Measurements from ENCODE around the gene TMEM220. TPM values are rescaled to one million over a fixed set of nuclear protein-coding genes. Genes with fewer than 3 reads are reported as not detected.

TMEM220 gene
- total and polyA plus RNA-seq, 7 donors, result 3.4 to 8.9 (median 4.6) TPM

DNA sequence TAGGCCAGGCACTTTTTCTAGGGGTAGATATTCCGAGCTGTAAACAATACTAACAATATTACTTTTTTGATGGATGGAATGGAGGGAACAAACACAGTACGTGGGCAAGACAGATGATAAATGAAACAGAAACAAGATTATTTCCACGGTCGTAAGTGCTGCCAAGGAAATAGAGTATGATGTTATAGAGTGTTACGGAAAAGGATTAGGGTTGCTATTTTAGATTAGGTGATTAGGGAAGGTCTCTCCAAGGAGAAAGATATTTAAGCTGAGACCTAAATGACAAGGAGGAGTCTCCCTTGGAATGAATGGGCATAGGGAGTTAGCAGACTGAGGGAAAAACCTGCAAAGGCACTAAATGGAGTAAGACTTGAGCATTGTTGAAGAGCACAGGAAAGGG is 24.1 kb downstream of the TMEM220 start:
- H3K4me3 ChIP-seq, result no peak overlapping the region
- ATAC-seq (peak in 2 of 4 donors; percentile 59 to 61), DNase-seq (no peak)
- H3K9me3 ChIP-seq, result no peaks in the 10 kb centered on the region
- TF ChIP-seq, protein P1, sequence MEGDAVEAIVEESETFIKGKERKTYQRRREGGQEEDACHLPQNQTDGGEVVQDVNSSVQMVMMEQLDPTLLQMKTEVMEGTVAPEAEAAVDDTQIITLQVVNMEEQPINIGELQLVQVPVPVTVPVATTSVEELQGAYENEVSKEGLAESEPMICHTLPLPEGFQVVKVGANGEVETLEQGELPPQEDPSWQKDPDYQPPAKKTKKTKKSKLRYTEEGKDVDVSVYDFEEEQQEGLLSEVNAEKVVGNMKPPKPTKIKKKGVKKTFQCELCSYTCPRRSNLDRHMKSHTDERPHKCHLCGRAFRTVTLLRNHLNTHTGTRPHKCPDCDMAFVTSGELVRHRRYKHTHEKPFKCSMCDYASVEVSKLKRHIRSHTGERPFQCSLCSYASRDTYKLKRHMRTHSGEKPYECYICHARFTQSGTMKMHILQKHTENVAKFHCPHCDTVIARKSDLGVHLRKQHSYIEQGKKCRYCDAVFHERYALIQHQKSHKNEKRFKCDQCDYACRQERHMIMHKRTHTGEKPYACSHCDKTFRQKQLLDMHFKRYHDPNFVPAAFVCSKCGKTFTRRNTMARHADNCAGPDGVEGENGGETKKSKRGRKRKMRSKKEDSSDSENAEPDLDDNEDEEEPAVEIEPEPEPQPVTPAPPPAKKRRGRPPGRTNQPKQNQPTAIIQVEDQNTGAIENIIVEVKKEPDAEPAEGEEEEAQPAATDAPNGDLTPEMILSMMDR (IDR thresholded peaks at IDR 0.05), result no peak
- peaks cover 9 to 64% of the 10 kb centered on the region in 2 donors for H3K36me3 ChIP-seq (ENCODE audit: insufficient read depth in 1 of 2, low read depth in 1 of 2)
- no peak overlapping the region for H3K27ac ChIP-seq
- H3K27me3 ChIP-seq (ENCODE audit: insufficient read depth in 3 of 3, low read length in 2 of 3), result no peaks in the 10 kb centered on the region
- 39 to 60% (median 43%) methylated on average over 5 of the region's 5 CpGs for WGBS, 3 donors
- intact Hi-C loops (cut with DNase I), result loop anchor here in 1 of 2 donors (2.0 kb wide), 1 partner anchor 17 kb away; no protein-coding TSS in a partner anchor
- H3K4me1 ChIP-seq, result peaks cover 19% of the 10 kb centered on the region

DNA sequence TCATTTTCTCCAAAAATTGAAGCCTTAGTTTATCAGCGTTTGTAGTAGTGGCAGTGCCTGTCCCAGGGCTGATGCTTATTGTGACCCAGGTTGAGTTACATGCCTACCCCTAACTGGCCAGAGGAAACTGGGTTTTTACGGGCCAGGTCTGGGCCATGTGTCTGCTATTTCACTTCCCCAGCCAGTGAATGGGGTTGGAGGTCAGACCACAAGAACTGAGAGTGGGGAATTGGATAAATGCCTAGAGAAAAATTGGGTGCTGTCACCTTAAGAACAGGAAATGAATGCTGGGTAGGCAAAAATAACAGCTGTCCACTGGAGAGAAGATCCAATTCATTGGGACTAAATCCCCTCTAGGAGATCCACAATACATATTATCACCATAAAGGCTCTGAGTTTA is 27.2 kb downstream of the TMEM220 start:
- no peaks in the 10 kb centered on the region for H3K27me3 ChIP-seq (ENCODE audit: insufficient read depth in 3 of 3, low read length in 2 of 3)
- TF ChIP-seq, protein P1 (IDR thresholded peaks at IDR 0.05), result no peak
- H3K27ac ChIP-seq, result no peak overlapping the region
- H3K36me3 ChIP-seq (ENCODE audit: insufficient read depth in 1 of 2, low read depth in 1 of 2), result peaks cover 6 to 33% of the 10 kb centered on the region in 2 donors
- DNase-seq (no peak), ATAC-seq (peak in 1 of 4 donors; percentile 11)
- H3K4me3 ChIP-seq, result peak overlapping the region; percentile 23
- H3K4me1 ChIP-seq, result peaks cover 19% of the 10 kb centered on the region
- intact Hi-C loops (cut with DNase I), result no loop called here
- WGBS, 3 donors, result 17 to 36% (median 20%) methylated on average over 2 of the region's 2 CpGs
- no peaks in the 10 kb centered on the region for H3K9me3 ChIP-seq

GRCh38 chr17:10699856-10700255 is 30.0 kb downstream of the TMEM220 start:
- TF ChIP-seq, protein P1 (IDR thresholded peaks at IDR 0.05), result no peak
- DNase-seq (no peak), ATAC-seq (no peak)
- peaks cover 14% of the 10 kb centered on the region for H3K4me1 ChIP-seq
- no peaks in the 10 kb centered on the region for H3K27me3 ChIP-seq (ENCODE audit: insufficient read depth in 3 of 3, low read length in 2 of 3)
- no peak overlapping the region for H3K27ac ChIP-seq
- intact Hi-C loops (cut with DNase I), result loop anchor here in 1 of 2 donors (10.0 kb wide), 1 partner anchor 1295 kb away; the partner anchor contains the start of gene ZNF18
- WGBS, 3 donors, result 91 to 94% (median 92%) methylated on average over 1 of the region's 1 CpG
- H3K4me3 ChIP-seq, result no peak overlapping the region
- H3K36me3 ChIP-seq (ENCODE audit: insufficient read depth in 1 of 2, low read depth in 1 of 2), result peaks cover 6 to 14% of the 10 kb centered on the region in 2 donors
- no peaks in the 10 kb centered on the region for H3K9me3 ChIP-seq

DNA sequence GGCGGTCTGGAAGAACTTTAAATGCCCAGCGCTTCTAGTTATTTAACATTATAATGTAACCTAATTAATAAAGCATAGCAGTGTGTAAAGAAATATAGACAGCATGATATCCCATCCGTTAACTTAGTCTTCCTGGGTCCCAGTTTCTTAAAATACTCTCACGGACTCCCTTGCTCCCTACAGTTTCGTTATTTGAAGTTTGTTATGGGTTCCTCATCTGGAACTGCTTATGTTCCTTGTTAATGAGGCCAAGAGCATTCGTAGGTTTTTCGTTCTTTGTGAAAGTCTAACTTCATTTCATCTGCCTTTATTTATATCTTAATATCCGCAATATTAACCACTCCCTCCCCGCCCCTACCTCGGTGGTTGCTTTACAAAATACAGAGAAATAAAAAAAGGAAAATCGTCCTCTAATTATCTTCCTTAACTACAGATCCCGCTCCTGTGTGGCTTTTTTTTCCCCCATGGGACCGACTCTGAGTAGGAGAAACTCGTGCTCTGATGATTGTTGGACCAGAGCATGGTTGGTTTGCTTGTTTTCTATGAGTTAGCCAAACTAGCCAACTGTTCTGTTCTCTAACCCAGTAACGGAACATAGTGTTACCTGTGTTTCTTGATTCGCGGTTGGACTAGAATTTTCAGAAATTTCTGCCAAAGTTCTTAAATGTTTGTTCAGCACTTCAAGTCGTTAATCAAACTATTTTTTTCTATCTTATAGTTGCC is 31.6 kb downstream of the TMEM220 start:
- Histone ChIP-seq H3K4me3 (peak overlapping the region; percentile 96), H3K9me3 (no peaks in the 10 kb centered on the region), H3K27ac (peak overlapping the region; percentile 95), H3K4me1 (peaks cover 10% of the 10 kb centered on the region), H3K36me3 (ENCODE audit: insufficient read depth in 1 of 2, low read depth in 1 of 2) (peaks cover 11 to 24% of the 10 kb centered on the region in 2 donors), H3K27me3 (ENCODE audit: insufficient read depth in 3 of 3, low read length in 2 of 3) (no peaks in the 10 kb centered on the region)
- TF ChIP-seq, protein P1 (IDR thresholded peaks at IDR 0.05), result no peak
- intact Hi-C loops (cut with DNase I), result loop anchor here in 1 of 2 donors (10.0 kb wide), 1 partner anchor 1297 kb away; the partner anchor contains the start of gene ZNF18
- WGBS, 3 donors, result 6 to 14% (median 7%) methylated on average over 18 of the region's 18 CpGs
- DNase-seq (no peak), ATAC-seq (peak in 2 of 4 donors; percentile 34 to 66)
